ENCODE measurements around the gene SND1.

Gene SND1

DNA sequence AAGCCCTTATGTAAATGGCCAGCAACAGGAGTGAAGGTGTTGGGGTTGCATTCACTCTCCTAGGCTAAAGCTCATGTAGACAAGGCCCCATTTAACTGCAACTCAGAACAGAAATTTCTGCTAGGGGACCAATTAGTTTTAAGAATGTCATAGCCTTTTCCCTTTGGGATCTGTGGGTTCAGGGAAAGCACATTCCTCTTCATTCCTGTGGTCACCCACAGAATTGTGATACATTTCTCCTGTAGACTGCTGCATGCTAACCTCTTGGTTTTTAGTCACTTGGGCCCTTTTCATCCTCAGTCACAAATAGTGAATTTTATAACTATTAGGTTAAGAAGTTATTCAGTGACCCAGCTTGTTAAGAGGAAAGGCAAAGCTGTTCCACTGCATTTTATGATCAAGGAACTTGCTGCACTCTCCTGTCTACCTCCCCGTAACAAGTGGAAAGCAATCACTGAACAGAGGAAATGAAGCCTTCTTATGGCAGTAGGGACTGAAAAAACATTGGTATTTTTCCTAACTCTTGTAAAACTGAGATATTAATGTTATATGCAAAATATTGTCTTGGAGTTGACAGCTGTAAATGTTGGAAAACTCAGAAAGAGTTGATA, 124.9 kb downstream of the SND1 start:
- DNase-seq = no peak

DNA sequence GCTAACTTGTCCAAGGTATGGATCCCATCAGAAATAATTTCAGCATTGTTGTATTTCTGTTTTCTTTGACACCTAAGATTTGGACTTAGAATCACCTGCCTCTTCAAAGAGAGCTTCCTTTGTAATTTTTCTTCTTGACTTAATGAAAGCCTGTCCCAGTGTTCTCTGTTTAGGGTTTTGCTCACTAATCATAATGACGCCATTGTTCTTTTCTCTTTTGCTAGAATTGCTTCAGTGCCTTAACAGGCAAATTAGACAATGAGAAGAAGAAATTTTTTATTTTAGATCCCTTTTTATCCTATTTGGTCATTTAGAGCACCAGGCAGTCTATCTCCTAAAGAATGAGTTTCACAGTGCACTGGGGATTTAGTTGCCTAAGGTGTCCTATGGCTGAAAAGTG, 128.5 kb downstream of the SND1 start:
- no peak for DNase-seq

DNA sequence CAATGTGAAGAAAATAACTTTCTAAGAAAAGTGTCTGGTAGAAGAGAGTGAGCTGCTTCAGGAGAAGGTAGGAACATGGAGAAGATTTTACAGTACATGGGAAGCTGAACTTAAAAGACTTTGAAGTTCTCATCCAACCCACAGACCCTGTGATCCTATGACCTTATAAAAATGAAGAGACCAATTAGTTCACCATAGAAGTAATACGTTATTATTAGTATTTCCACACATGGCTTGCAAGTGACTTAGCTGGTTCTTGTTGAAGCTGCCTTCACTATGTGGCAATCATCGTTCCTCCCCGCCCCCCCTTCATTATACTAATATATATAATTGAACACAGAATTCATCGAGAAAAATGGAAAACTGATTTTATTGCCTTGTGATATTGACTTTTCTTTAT, 129.1 kb downstream of the SND1 start:
- DNase-seq = no peak

DNA sequence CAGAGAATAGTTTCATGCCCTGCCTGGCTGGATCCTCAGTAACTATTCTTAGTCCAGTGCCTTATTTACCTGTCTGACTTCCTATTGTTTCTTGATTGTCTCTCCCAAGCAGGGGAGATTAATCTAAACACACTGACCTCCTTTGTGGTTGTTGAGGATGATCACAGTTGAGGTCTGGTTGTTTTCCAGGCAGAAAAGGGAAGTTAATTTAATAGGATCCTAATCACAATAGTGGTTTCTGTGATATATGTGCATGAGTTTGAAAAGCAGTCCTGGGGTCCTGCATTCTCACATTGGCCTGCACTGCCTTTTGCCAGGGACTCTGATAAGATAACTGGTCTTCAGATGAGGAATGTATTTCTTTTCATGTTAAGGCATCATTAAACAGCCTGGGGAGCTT, 130.1 kb downstream of the SND1 start:
- no peak for DNase-seq

DNA sequence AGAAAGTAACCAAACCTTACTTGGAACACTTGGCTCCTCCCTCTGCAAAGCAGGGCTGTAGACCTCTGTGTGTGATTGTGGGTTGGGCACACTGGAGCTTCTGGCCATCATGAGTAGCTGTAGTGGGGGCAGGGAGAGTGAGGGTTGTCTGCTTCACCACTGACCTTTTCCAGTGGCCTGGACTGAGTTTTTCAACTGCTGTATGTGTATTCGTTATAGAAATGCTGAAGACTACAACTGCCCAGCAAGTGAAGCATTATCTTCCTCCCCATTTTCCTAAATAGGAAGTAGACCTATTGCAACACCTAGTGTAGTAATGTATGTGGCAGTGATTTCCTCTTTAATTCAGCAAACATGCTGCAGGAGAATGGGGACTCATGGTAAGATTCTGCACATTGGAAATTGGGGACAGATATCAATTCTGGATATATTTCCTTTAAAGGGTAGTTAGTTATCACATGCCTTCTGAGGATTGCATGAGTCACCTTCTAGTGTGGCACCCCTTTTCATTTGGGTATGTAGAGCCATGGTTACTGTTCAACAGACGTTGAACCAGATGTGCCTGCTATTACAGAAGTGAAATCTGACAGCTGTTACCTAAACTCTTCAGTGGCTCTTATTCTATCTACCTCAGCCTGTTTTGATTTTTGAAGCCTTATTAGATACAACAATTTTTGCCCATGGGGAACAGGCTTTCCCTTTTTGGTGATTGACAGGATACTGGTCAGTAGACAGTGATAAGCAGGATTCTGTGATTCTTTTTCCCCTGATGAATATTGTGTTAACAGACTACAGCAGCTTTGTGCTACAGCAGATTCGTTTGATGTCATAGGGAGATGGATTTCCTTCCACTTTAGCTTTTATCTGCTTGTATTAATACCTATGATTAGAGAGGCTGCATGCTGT, 130.9 kb downstream of the SND1 start:
- DNase-seq = no peak

DNA sequence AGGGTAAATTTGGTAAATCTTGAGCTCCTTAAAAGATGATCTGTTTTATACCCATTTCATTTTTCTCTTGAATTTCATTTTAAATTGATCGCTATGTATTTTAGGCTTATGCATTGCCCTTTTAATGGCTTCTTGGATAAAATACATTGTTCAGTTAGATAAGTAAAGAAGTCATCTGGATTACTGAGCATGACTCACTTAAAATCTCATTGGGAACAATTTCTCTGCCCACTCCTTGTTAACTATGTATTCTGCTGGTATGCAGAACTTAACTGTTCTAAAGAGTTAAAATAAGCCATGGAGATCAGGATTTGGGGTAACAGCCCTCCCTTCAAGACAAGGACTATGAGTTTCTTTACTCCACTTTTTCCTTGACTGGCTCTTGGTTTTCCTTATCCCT, 134.2 kb downstream of the SND1 start:
- no peak for DNase-seq

DNA sequence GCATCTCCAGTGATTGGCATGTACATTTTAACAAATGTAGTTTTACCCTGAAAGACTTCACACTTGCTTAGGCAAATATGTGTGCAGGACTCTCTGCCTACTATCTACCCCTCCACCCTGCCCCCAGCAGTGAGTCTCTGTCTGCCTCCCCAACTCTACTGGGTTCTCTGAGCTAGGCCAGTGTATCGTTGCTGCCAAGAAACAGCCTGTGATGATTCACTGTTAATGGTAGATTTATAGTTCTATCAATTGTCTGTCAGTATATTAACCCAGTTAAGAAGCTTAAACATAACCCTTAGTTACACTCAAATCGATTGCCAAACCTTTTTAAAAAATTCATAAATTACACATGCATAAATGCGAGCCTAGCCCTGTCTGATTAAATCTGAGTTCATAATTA, 137.0 kb downstream of the SND1 start:
- no peak for DNase-seq

DNA sequence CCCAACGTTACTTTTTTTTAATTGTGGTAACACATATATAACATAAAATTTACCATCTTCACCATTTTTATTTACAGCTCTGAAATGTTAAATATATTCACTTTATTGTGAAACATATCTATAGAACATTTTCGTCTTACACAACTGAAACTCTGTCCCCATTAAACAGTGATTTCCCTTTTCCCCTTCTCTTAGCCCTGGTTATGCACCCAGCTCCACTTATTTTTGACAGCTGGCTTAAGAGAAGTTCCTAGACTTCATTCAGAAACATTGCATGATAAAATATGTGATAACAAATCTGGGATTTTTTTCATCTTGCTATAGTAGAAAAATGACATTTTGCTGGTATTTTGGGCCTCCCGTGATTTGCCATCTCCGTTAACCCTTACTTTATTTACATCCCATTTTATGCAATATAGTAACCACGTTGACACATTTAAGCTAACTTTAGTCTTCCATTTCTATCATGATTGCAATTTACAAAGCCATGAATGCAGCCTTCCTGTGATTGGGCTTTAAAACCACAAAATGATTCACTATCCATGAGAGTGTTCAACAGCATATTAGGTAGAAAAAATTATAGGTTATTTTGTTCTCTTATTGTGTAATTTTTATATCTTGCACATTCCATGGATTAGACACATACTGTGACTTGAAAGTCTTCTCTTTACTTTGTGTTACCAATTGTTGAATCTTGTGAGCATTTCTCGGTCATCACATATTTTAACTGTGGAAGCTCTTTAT, 139.6 kb downstream of the SND1 start:
- DNase-seq = no peak

DNA sequence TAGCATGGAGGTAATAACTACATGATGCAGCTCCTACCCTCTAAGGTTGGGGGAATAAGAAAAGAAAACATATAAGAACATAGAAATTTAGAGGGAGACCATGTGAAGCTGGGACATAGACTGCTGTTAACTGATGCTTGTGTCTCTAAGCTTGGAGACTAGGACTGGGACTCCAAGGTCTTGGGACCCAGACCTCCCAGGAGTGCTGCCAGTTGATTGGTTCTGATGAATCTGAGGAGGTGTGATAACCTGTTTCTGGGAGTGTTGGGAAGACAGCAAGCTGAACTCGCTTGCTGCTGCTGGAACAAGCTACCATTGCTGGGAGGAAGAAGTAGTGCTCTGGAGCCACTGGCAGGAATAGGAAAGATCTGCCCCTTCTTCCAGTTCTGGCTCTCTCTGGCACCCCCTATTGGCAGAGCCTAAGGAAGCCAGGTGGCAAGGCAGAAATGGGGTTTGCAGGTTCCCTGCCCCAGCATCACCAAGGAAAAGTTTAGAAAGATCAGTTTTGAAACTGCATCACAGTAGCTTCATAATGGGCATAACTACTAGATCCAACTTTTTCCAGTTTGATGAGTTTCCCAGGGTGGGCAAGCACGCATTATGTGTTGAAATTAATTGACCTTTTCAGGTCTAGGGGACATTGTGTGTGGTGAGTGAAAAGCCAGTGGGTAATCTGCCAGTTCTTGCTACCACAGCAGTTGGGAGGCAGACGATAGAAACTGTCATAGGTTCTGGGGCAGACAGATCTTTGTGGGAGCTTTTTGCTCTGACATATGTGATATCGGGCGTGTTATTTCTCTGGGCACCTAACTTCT, 140.7 kb downstream of the SND1 start:
- no peak for DNase-seq

DNA sequence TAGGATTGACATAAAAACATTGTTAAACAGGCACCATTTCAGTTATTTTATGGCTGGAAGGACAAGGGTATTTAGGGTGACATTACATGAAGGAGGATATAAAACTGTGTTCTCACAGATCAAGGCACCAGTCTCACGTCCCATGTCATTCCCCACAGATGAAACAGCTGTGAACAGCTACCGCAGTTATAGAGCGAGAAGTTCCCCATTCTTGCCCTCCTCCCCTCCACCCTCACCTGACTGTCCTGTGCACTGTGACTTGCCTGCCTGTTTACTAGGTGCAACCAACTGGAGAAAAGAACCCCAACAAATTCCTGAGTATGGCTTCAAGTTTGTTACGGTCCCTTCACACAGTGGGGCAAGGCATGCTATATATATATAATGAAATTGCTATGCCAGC, 141.6 kb downstream of the SND1 start:
- no peak for DNase-seq

DNA sequence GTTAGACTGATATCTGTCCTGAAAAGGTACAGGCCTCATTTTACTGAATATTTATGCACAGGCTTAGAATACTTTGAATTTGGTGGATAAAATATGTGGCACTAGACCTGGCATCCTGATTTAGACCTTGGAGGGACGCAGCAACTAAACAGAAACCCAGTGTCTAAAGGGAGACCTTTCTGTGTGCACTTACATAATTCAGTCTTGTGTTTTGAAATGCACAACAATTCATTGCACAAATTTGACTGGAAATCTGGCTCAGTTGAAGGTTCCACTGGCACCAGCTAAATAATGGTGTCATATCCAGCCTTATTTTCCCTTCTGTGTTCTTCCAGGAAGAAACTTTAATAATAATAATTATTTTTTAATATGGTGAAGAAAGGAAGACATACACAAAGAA, 142.1 kb downstream of the SND1 start:
- DNase-seq = no peak

DNA sequence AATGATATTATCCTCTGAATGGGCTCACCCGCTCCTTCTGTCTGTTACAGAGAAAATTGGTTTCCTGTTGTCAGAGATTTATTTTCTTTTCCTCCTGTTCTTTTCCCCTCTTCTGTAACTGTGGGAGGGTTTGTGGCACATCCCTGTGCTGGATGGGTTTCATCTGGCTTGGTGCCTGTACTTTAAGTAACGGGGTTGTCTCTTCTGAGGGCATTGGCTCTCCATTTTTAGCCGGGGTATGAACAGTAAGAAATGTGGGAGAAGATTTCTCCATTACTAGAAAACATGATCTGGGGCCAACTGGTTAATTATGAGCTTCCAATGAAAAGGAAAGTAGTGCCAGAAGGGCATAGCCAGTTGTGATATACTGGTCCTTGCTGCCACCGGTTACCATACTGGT, 142.6 kb downstream of the SND1 start:
- DNase-seq = no peak

DNA sequence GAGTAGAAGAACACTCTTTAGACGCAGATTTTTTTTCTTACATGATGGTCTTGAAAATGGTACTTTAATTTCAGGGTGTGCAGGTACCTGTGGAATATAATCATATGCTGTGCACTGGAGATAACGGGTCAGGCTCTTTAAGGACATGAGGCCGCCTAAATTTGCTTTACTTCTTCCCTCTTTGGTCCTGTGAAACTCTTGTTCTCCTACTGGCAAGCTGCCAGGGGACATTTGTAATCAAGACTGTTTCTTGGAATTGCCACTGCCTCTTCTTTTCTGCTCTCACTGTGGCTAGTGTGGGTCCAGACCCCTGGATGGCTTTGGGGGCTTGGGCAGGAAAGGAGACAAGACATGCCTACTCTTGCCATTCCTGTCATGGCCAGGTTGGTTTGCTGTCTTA, 146.0 kb downstream of the SND1 start:
- DNase-seq = no peak

DNA sequence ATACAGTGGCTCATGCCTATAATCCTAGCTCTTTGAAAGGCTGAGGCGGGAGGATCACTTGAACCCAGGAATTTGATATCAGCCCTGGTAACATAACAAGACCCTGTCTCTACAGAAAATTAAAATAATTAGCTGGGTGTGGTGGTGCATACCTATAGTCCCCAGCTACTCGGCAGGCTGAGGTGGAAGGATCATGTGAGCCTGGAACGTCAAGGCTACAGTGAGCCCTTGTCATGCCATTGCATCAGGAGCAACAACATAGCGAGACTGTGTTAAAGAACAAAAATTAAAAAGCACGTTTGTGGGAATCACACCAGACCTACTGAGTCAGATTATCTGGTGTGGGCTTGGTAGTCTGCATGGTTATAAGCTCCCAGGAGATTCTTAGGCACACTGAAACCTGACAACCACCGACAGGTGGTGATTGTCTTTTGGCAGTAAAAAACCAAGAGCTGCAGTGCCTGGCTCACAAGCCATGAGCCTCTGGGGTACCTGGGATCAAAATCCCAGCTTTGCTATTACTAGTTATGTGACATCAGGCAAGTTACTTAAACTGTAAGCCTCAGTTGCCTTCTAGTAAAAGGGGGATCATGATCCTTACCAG, 146.9 kb downstream of the SND1 start:
- DNase-seq = no peak

DNA sequence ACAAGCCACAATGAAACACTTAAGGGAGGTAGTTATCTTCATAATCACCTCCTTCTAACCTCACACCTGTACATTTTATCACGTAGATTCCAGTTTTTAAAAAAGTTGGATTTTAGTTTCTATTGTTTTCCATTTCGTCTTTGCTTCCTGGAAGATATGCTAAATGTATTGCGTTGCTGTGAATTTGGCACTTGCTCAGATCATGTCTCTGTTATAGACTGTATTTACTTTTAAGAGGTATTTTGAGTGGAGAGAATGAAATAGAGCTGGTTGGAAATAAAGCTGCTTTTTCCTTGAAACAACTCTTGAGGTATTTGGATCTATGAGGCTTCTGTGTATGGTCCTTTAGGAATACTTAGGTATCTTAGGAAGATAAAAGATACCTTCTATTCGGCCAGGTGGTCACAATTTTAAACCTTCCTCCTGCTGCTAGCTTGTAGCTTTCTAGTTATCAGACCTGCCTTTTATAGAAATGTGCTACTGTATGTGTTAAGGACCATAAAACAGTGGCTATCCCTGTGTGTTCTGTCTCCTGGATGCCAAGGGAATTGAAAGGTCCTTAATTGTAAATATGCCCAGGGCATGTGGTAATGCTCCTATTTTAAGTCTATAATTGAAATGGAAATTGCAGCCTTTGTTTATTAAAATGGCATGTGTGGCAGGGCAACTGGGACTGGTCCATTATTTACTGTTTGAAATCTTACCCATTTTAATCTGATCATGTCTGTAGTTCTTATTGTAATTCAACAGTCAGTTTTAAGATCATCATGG, 147.7 kb downstream of the SND1 start:
- DNase-seq = no peak

DNA sequence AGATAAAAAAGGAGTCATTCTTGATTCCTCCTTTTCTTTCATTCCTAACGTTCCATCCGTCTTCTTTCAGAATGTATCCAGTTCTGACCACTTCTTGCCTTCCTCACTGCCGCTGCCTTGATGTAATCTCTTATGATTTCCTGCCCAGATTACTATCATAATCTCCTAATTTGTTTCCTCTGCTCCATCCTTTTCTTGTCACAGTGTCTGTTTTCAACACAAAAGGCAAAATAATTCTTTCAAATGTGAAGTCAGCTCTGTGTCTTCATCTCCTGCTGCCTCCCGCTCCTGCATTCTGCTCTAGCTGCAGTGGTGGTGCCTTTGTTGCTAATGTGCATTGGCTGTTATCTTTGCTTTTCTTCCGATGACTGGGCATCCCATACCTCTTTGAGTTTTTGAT, 150.9 kb downstream of the SND1 start:
- no peak for DNase-seq

DNA sequence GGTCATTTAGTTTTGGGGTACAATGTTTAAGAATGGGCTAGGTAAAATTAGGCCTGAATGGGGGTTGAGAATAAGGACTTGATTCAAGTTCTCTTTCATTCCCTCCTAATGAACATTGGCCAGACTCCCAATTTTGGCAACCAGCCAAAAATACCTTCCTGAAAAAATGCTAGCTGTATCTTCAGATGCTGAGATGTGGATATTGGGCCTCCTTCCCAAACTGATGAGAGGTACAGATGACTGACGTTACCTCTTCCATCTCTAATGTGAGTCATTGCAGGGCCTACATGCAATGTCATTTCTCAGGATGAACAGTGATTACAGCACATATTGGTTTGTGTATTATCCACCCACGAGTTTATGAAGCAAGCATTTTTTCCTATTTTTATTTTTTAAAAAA, 151.6 kb downstream of the SND1 start:
- DNase-seq = no peak

DNA sequence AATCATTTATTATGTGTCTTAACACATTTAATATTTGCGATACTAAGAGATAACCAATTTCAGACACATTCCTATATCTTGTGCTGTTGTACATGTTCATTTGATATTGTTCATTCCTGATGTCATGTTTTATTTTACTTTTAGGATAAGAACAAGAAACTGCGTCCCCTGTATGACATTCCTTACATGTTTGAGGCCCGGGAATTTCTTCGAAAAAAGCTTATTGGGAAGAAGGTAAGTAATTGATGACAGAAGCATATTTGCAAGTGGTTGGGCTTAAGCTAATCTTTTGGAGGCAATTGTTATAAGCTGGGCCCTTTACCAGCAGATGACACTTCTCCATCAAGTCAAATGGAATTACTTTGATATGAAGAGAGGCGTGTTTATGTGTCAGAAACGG, 155.3 kb downstream of the SND1 start:
- no peak for DNase-seq

DNA sequence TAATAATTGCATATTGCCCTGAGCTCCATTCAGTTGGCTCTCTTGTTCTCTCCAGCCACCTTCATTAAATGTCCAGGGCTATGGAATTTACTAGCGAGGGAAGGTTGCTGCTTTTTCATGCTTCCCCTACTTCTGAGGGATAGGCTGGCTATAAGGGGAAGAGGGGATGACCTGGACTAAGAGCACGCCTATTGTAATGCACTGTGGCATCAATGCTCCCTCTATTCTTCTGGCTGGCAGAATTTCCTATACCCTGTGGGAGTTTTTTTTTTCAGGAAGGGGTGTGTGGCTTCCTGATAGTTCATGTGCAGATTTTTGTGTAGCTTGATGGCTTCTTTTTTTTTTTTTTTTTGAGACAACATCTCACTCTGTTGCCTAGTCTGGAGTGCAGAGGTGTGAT, 155.8 kb downstream of the SND1 start:
- no peak for DNase-seq

DNA sequence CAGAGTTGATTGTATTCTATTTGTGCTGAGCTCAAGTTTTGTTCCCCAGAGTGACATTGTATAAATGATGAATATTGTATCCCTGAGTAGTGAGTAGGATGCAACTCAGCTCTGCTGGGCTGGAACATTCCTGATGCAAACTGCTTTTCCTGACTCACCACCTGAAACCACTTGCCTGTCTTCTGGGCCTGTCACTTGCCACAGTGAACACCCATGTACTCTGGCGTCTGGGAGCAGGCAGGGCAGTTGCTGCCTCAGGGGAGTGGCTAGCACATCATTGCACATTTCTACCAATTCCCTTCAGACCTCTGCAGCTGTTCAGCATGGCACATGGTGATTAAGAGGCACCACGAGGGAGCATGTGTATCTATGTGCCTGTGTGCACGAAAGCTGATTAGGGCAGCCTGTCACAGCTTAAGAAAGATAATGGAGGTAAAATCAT, 157.3 kb downstream of the SND1 start:
- DNase-seq = no peak

DNA sequence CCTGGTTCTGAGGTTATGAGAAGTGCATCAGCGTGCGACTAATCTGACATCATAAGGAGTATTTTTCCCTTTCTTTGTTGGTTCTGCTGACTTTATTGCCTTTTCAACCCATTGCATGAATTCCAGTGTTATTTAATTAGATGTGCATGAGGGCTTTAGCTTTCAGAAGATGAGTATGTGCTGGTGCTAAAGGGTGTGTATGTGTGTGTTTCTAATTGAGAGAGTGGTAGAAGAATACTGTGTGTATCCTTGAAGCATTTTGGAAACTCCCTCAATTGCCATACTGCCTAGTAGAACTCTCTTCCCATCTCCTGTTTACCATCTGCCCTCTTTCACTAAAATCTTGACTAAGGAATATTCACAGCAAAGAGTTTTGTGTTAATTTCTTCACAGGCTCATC, 158.1 kb downstream of the SND1 start:
- DNase-seq = no peak

All from NCI-H1092 (cell line).